Thymus (tissue), 11 donors: ENCODE measurements around the gene CAMTA1. TPM values are rescaled to one million over a fixed set of nuclear protein-coding genes. Genes with fewer than 3 reads are reported as not detected.
"Not testable (repeated sequence)": the region's sequence is repeated elsewhere in the genome, so short reads cannot be mapped to it uniquely, and the experiment has no call there.

ENCODE experiments used
- DNase-seq, 9 donors: peaks; one replicate each; pipeline ENCODE4 v3.0.0-alpha.2; 2013; ENCODE audit warnings: low spot score in 9 of 9, low read depth in 6 of 9, missing footprints in 1 of 9
- H3K27ac ChIP-seq, 2 donors: one replicate each; pipeline ENCODE4 v1.5.1; 2013; ENCODE audit warnings: control low read depth in 1 of 2, low read depth in 1 of 2, low read length in 1 of 2, mild to moderate bottlenecking in 1 of 2, moderate library complexity in 1 of 2
- H3K27me3 ChIP-seq, 2 donors: one replicate each; pipeline ENCODE4 v1.5.1; 2013; ENCODE audit warnings: low read length in 1 of 2; ENCODE audit not compliant: control insufficient read depth in 2 of 2, insufficient read depth in 1 of 2
- H3K36me3 ChIP-seq, 2 donors: one replicate each; pipeline ENCODE4 v1.5.1; 2013; ENCODE audit warnings: low read length in 1 of 2, mild to moderate bottlenecking in 1 of 2, moderate library complexity in 1 of 2; ENCODE audit not compliant: control insufficient read depth in 2 of 2, insufficient read depth in 2 of 2
- H3K4me1 ChIP-seq, 2 donors: one replicate each; pipeline ENCODE4 v1.5.1; 2013; ENCODE audit warnings: low read length in 2 of 2; ENCODE audit not compliant: control insufficient read depth in 2 of 2, insufficient read depth in 2 of 2
- H3K4me3 ChIP-seq, 2 donors: one replicate each; pipeline ENCODE4 v1.5.1; 2013; ENCODE audit warnings: low read length in 2 of 2, control low read depth in 1 of 2, mild to moderate bottlenecking in 1 of 2
- H3K9me3 ChIP-seq, 2 donors: one replicate each; pipeline ENCODE4 v1.5.1; 2013; ENCODE audit warnings: low read length in 1 of 2, mild to moderate bottlenecking in 1 of 2; ENCODE audit not compliant: control insufficient read depth in 2 of 2, insufficient read depth in 1 of 2
- WGBS: extraction: QIAGEN DNeasy Blood & Tissue Kit; methylation state at CpG from one replicate; pipeline ENCODE4 v1.1.7; 2013; 5-methylcytosine and 5-hydroxymethylcytosine counted together
- polyA plus RNA-seq: library from polyadenylated mRNA; stranded (reverse); fragments of 200-250 nt; gene quantifications from one replicate; pipeline ENCODE4 v1.2.3, GENCODE V29; 2013
- total RNA-seq: library from RNA; stranded (reverse); fragments of 120-200 nt; gene quantifications from one replicate; pipeline ENCODE4 v1.2.4, GENCODE V29; 2013
- donor health status: healthy.

The CAMTA1 gene
- total and polyA plus RNA-seq, 2 donors: 32.0 to 158 TPM

- not testable (repeated sequence) for H3K4me1 ChIP-seq, H3K36me3 ChIP-seq, H3K4me3 ChIP-seq, H3K27me3 ChIP-seq, DNase-seq, H3K27ac ChIP-seq, H3K9me3 ChIP-seq
- 97% methylated on average over 3 of the region's 3 CpGs for WGBS
Observed at GRCh38 chr1:7147581-7148282, 362.5 kb downstream of the CAMTA1 start.

- Histone ChIP-seq H3K27ac (no peak overlapping the region), H3K36me3 (no peaks in the 10 kb centered on the region), H3K4me1 (no peaks in the 10 kb centered on the region), H3K27me3 (peaks cover 0 to 10% of the 10 kb centered on the region in 2 donors), H3K4me3 (no peak overlapping the region), H3K9me3 (no peaks in the 10 kb centered on the region)
- WGBS: 66% methylated on average over 31 of the region's 31 CpGs
- DNase-seq: no peak
Observed at GRCh38 chr1:7149080-7149838, 364.0 kb downstream of the CAMTA1 start.

- no peak overlapping the region for H3K27ac ChIP-seq
- H3K36me3 ChIP-seq: no peaks in the 10 kb centered on the region
- H3K4me1 ChIP-seq: no peaks in the 10 kb centered on the region
- H3K9me3 ChIP-seq: no peaks in the 10 kb centered on the region
- no peak overlapping the region for H3K4me3 ChIP-seq
- no peak for DNase-seq
- WGBS: 87% methylated on average over 19 of the region's 19 CpGs
- H3K27me3 ChIP-seq: peaks cover 0 to 10% of the 10 kb centered on the region in 2 donors
Observed at GRCh38 chr1:7150724-7151280, 365.5 kb downstream of the CAMTA1 start.

GRCh38 chr1:7151978-7152377 is 366.7 kb downstream of the CAMTA1 start:
- no peak overlapping the region for H3K27ac ChIP-seq
- whole genome bisulfite sequencing: 95% methylated on average over 7 of the region's 7 CpGs
- H3K4me1 ChIP-seq: no peaks in the 10 kb centered on the region
- DNase-seq: no peak
- H3K4me3 ChIP-seq: no peak overlapping the region
- H3K9me3 ChIP-seq: no peaks in the 10 kb centered on the region
- no peaks in the 10 kb centered on the region for H3K36me3 ChIP-seq
- peaks cover 0 to 10% of the 10 kb centered on the region in 2 donors for H3K27me3 ChIP-seq

GRCh38 chr1:7152655-7153054 is 367.4 kb downstream of the CAMTA1 start:
- Histone ChIP-seq H3K4me1 (no peaks in the 10 kb centered on the region), H3K27me3 (peaks cover 0 to 10% of the 10 kb centered on the region in 2 donors), H3K9me3 (no peaks in the 10 kb centered on the region), H3K36me3 (no peaks in the 10 kb centered on the region), H3K27ac (no peak overlapping the region), H3K4me3 (no peak overlapping the region)
- 91% methylated on average over 10 of the region's 10 CpGs for WGBS
- no peak for DNase-seq

- no peak overlapping the region for H3K4me3 ChIP-seq
- no peaks in the 10 kb centered on the region for H3K4me1 ChIP-seq
- no peaks in the 10 kb centered on the region for H3K36me3 ChIP-seq
- no peak for DNase-seq
- no peak overlapping the region for H3K27ac ChIP-seq
- H3K27me3 ChIP-seq: peaks cover 0 to 10% of the 10 kb centered on the region in 2 donors
- WGBS: 90% methylated on average over 10 of the region's 10 CpGs
- no peaks in the 10 kb centered on the region for H3K9me3 ChIP-seq
Observed at GRCh38 chr1:7153464-7153863, 368.2 kb downstream of the CAMTA1 start.

GRCh38 chr1:7159116-7159781 is 374.0 kb downstream of the CAMTA1 start:
- DNase-seq: no peak
- Histone ChIP-seq H3K36me3 (no peaks in the 10 kb centered on the region), H3K27ac (no peak overlapping the region), H3K27me3 (no peaks in the 10 kb centered on the region), H3K9me3 (no peaks in the 10 kb centered on the region), H3K4me1 (no peaks in the 10 kb centered on the region), H3K4me3 (no peak overlapping the region)
- 93% methylated on average over 6 of the region's 6 CpGs for WGBS

- H3K27ac ChIP-seq, H3K9me3 ChIP-seq, DNase-seq, H3K36me3 ChIP-seq, H3K4me1 ChIP-seq, H3K4me3 ChIP-seq, H3K27me3 ChIP-seq: not testable (repeated sequence)
- WGBS: 96% methylated on average over 2 of the region's 2 CpGs
Observed at GRCh38 chr1:7168554-7168953, 383.3 kb downstream of the CAMTA1 start.

GRCh38 chr1:7171168-7171567 is 385.9 kb downstream of the CAMTA1 start:
- 87% methylated on average over 1 of the region's 1 CpG for WGBS
- no peak for DNase-seq
- no peaks in the 10 kb centered on the region for H3K9me3 ChIP-seq
- H3K27ac ChIP-seq: no peak overlapping the region
- no peaks in the 10 kb centered on the region for H3K36me3 ChIP-seq
- no peaks in the 10 kb centered on the region for H3K27me3 ChIP-seq
- no peaks in the 10 kb centered on the region for H3K4me1 ChIP-seq
- H3K4me3 ChIP-seq: no peak overlapping the region
